Breast epithelium (tissue), 4 donors: ENCODE data around the gene MXRA8. TPM values are rescaled to one million over a fixed set of nuclear protein-coding genes. Genes with fewer than 3 reads are reported as not detected.

Experiments
- DNase-seq, 2 donors: peaks; one replicate each; pipeline ENCODE4 v3.0.0-alpha.2; 2019; ENCODE audit warnings: low spot score in 2 of 2
- H3K27ac ChIP-seq, 2 donors: fragments of 200-600 bp; sonication (generic) in 1 of 2; one replicate each; pipeline ENCODE4 v1.5.1; 2016 to 2019; ENCODE audit warnings: mild to moderate bottlenecking in 1 of 2
- H3K27me3 ChIP-seq, 2 donors: fragments of 200-600 bp; sonication (generic) in 1 of 2; one replicate each; pipeline versions ENCODE4 v1.5.1 to v1.6.0; 2017 to 2019; ENCODE audit warnings: control low read depth in 1 of 2, mild to moderate bottlenecking in 1 of 2
- H3K36me3 ChIP-seq: fragments of 200-600 bp; one replicate; pipeline ENCODE4 v1.5.1; 2019
- H3K4me1 ChIP-seq, 2 donors: fragments of 200-600 bp; sonication (generic); one replicate each; pipeline ENCODE4 v1.5.1; 2016 to 2019; ENCODE audit warnings: control low read depth in 1 of 2
- H3K4me3 ChIP-seq, 3 donors: fragments of 200-600 bp; sonication (generic); 1 replicate in 2 of 3; 2 replicates in 1 of 3; pipeline ENCODE4 v1.5.1; 2016 to 2019; ENCODE audit warnings: mild to moderate bottlenecking in 3 of 3, moderate library complexity in 2 of 3
- H3K9me3 ChIP-seq, 2 donors: fragments of 200-600 bp; sonication (generic) in 1 of 2; one replicate each; pipeline ENCODE4 v1.5.1; 2016 to 2019; ENCODE audit warnings: control low read depth in 1 of 2
- CTCF ChIP-seq, 3 donors: fragments of 450-650 bp; IDR thresholded peaks; one replicate each; pipeline ENCODE4 v1.5.1; 2016 to 2017; ENCODE audit warnings: antibody characterized with exemption in 3 of 3, mild to moderate bottlenecking in 3 of 3, moderate library complexity in 3 of 3
- POLR2A ChIP-seq: fragments of 450-650 bp; IDR thresholded peaks from one replicate; pipeline ENCODE4 v1.6.1; 2016; ENCODE audit warnings: antibody characterized with exemption, mild to moderate bottlenecking, moderate library complexity
- POLR2AphosphoS5 ChIP-seq, 3 donors: sonication (generic); formaldehyde crosslinking; IDR thresholded peaks; one replicate each; pipeline ENCODE4 v1.6.1; 2017; ENCODE audit warnings: antibody characterized with exemption in 3 of 3
- intact Hi-C: fragments of 100-400 bp; cut with DNase I; formaldehyde crosslinking; loops from one replicate; pipeline ENCODE4 v1.15.1; 2023; ENCODE audit warnings: low total_unique reads
- total RNA-seq, 3 donors: library from RNA; depleted of rRNA; stranded (reverse); fragments of >200 nt; gene quantifications; one replicate each; pipeline ENCODE4 v1.1.0, GENCODE V29; 2016

MXRA8 gene
- total RNA-seq, 3 donors from 2014 or later = 93.4 to 308 (median 99.8) TPM

GRCh38 chr1:1341549-1342021 lies 16.8 kb downstream of the MXRA8 start:
- Histone ChIP-seq H3K27me3 (no peaks in the 10 kb centered on the region), H3K4me3 (no peak overlapping the region), H3K9me3 (no peaks in the 10 kb centered on the region), H3K36me3 (no peaks in the 10 kb centered on the region), H3K27ac (no peak overlapping the region), H3K4me1 (peaks cover 0 to 18% of the 10 kb centered on the region in 2 donors)
- DNase-seq = no peak
- intact Hi-C loops = no loop called here
- TF ChIP-seq CTCF (IDR thresholded peaks at IDR 0.05) (no peak), POLR2A (no peak), POLR2AphosphoS5 (IDR thresholded peaks at IDR 0.05) (no peak)

- H3K27me3 ChIP-seq = no peaks in the 10 kb centered on the region
- TF ChIP-seq POLR2A = no peak
- no peak for TF ChIP-seq CTCF (IDR thresholded peaks at IDR 0.05)
- no peak for TF ChIP-seq POLR2AphosphoS5 (IDR thresholded peaks at IDR 0.05)
- no peak for DNase-seq
- H3K36me3 ChIP-seq = no peaks in the 10 kb centered on the region
- no peaks in the 10 kb centered on the region for H3K9me3 ChIP-seq
- H3K27ac ChIP-seq = no peak overlapping the region
- no peak overlapping the region for H3K4me3 ChIP-seq
- intact Hi-C loops = no loop called here
- H3K4me1 ChIP-seq = peaks cover 0 to 12% of the 10 kb centered on the region in 2 donors
Measured at GRCh38 chr1:1340791-1341548, 17.4 kb downstream of the MXRA8 start.

GRCh38 chr1:1340185-1340584 lies 18.2 kb downstream of the MXRA8 start:
- Histone ChIP-seq H3K36me3 (no peaks in the 10 kb centered on the region), H3K4me1 (peaks cover 0 to 4% of the 10 kb centered on the region in 2 donors), H3K27ac (no peak overlapping the region), H3K9me3 (no peaks in the 10 kb centered on the region), H3K27me3 (no peaks in the 10 kb centered on the region), H3K4me3 (no peak overlapping the region)
- TF ChIP-seq POLR2A (no peak), POLR2AphosphoS5 (IDR thresholded peaks at IDR 0.05) (no peak), CTCF (IDR thresholded peaks at IDR 0.05) (no peak)
- intact Hi-C loops = no loop called here
- DNase-seq = no peak

GRCh38 chr1:1338278-1338677 lies 20.1 kb downstream of the MXRA8 start:
- H3K36me3 ChIP-seq = no peaks in the 10 kb centered on the region
- DNase-seq = no peak
- H3K27ac ChIP-seq = no peak overlapping the region
- H3K4me1 ChIP-seq = peaks cover 2 to 5% of the 10 kb centered on the region in 2 donors
- intact Hi-C loops = no loop called here
- TF ChIP-seq CTCF (IDR thresholded peaks at IDR 0.05) (no peak), POLR2A (no peak), POLR2AphosphoS5 (IDR thresholded peaks at IDR 0.05) (no peak)
- H3K27me3 ChIP-seq = no peaks in the 10 kb centered on the region
- H3K4me3 ChIP-seq = no peak overlapping the region
- H3K9me3 ChIP-seq = no peaks in the 10 kb centered on the region

GRCh38 chr1:1337793-1338147 lies 20.6 kb downstream of the MXRA8 start:
- Histone ChIP-seq H3K4me3 (no peak overlapping the region), H3K4me1 (peaks cover 7 to 10% of the 10 kb centered on the region in 2 donors), H3K27ac (no peak overlapping the region), H3K36me3 (no peaks in the 10 kb centered on the region), H3K9me3 (no peaks in the 10 kb centered on the region), H3K27me3 (no peaks in the 10 kb centered on the region)
- intact Hi-C loops = no loop called here
- DNase-seq = no peak
- TF ChIP-seq POLR2A (no peak), CTCF (IDR thresholded peaks at IDR 0.05) (no peak), POLR2AphosphoS5 (IDR thresholded peaks at IDR 0.05) (no peak)
